Effector memory CD4-positive, alpha-beta T cell (primary cell): ENCODE measurements around the gene TMED1.
"Not testable (repeated sequence)": the region's sequence is repeated elsewhere in the genome, so short reads cannot be mapped to it uniquely, and the experiment has no call there.

Experiments used
- DNase-seq, 3 donors: peaks; one replicate each; pipeline ENCODE4 v3.0.0-alpha.2; 2020
- H3K27ac ChIP-seq: 2 replicates; pipeline ENCODE4 v1.7.0; 2013; ENCODE audit warnings: mild to moderate bottlenecking, low read length, moderate library complexity; ENCODE audit not compliant: insufficient read depth, poor library complexity, severe bottlenecking
- H3K27me3 ChIP-seq: replicated peaks from 2 replicates; pipeline ENCODE4 v1.7.0; 2013; ENCODE audit warnings: mild to moderate bottlenecking, low read length; ENCODE audit not compliant: insufficient read depth, control insufficient read depth, poor library complexity, severe bottlenecking
- H3K36me3 ChIP-seq: 2 replicates; pipeline ENCODE4 v1.7.0; 2013; ENCODE audit warnings: mild to moderate bottlenecking, low read length, moderate library complexity; ENCODE audit not compliant: control insufficient read depth, insufficient read depth
- H3K4me1 ChIP-seq: 2 replicates; pipeline ENCODE4 v1.7.0; 2013; ENCODE audit warnings: low read length, mild to moderate bottlenecking; ENCODE audit not compliant: control insufficient read depth, insufficient read depth, poor library complexity, severe bottlenecking
- H3K4me3 ChIP-seq: 2 replicates; pipeline ENCODE4 v1.7.0; 2013; ENCODE audit warnings: low read length, low read depth, mild to moderate bottlenecking; ENCODE audit not compliant: insufficient read depth, poor library complexity, severe bottlenecking
- H3K9me3 ChIP-seq: 2 replicates; pipeline ENCODE4 v1.7.0; 2013; ENCODE audit warnings: mild to moderate bottlenecking, low read length, moderate library complexity; ENCODE audit not compliant: control insufficient read depth

The TMED1 gene

DNA sequence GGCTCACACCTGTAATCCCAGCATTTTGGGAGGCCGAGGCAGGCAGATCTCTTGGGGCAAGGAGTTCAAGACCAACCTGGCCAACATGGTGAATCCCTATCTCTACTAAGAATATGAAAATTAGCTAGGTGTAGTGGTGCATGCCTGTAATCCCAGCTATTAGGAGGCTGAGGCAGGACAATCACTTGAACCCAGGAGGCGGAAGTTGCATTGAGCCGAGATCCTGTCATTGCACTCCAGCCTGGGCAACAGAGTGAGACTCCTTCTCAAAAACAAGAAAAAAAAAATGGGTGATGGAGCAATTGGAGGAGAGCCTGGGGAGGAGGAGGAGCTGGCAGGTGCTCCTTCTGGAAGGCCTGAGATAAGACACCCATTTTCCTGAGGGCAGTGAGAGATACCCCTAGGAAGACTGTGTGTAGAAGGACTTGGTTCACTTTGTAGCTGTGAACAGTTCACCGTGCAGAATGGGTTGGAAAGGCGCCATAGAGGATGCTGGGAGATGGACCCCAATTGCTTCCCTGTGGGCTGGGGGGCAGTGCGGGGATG, 26.6 kb upstream of the TMED1 start:
- Histone ChIP-seq H3K4me1 (peaks cover 8% of the 10 kb centered on the region), H3K36me3 (no peaks in the 10 kb centered on the region), H3K9me3 (no peaks in the 10 kb centered on the region), H3K4me3 (no peak overlapping the region), H3K27me3 (no peaks in the 10 kb centered on the region), H3K27ac (no peak overlapping the region)
- no peak for DNase-seq

DNA sequence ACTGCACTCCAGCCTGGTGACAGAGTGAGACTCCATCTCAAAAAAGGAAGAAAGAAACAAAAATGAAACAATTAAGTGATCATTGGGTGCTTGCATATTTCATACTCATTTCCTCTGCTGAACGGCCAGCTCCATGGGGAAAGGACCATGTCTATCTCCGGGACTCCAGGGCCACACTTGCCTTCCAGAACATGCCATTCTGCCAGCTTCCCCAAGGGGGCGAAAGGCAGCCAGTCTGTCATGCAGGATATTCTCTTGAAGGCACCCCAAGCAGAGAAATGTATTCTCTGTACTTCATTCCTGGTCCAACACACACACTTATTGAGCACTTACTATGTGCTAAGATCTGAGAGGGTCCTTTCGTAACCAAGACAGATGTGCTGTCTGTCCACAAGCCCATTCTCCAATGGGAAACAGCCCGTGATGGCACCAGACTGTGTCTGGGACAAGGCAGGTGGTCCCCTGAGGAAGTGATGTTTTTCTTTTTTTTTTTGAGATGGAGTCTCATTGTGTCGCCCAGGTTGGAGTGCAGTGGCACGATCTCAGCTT, 25.2 kb upstream of the TMED1 start:
- H3K9me3 ChIP-seq, result no peaks in the 10 kb centered on the region
- peaks cover 8% of the 10 kb centered on the region for H3K4me1 ChIP-seq
- no peak overlapping the region for H3K4me3 ChIP-seq
- no peaks in the 10 kb centered on the region for H3K27me3 ChIP-seq
- peak in 1 of 3 donors; percentile 9 for DNase-seq
- H3K27ac ChIP-seq, result no peak overlapping the region
- H3K36me3 ChIP-seq, result no peaks in the 10 kb centered on the region

DNA sequence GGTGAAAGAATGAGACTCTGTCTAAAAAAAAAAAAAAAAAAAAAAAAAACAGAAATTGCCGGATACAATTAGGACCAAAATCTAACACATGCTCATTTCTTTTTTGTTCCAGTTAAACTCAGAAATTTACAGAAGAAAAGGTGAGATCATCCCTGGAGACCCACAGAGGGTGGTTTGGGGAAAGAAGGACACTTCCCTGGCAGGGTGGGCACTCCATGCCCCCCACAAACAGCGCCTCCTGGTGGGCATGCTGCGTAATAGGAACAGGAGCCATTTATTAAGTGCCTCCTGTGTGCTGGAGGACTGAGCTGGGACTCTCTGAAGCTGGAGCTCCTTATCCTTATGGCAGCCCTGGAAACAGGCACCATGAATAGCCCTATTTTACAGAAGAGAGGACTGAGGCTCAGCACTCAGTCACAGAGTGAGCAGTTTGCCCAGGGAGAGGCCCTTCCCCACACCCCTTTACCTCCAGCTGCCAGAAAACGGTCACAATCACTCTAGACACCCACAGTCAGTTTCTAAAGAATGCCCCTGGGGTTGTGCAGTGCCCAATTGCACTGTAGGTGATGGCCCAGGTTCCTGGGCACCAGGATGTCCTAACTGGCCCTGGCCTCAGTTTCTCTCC, 22.3 kb upstream of the TMED1 start:
- Histone ChIP-seq H3K27me3 (no peaks in the 10 kb centered on the region), H3K36me3 (no peaks in the 10 kb centered on the region), H3K4me1 (no peaks in the 10 kb centered on the region), H3K9me3 (no peaks in the 10 kb centered on the region), H3K4me3 (no peak overlapping the region), H3K27ac (no peak overlapping the region)
- no peak for DNase-seq

DNA sequence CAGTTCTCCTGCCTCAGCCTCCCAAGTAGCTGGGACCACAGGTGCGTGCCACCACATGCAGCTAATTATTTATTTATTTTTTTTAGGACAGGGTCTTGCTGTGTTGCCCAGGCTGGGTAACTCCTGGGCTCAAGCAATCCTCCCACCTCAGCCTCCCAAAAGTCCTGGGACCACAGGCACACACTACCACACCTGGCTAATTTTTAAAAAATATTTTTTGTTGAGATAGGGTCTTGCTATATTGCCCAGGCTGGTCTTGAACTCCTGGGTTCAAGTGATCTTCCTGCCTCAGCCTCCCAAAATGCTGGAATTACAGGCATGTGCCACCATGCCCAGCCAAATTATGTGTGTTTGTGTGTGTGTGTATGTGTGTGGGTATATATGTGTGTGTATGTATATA, 20.9 kb upstream of the TMED1 start:
- not testable (repeated sequence) for H3K4me1 ChIP-seq, DNase-seq, H3K27ac ChIP-seq, H3K36me3 ChIP-seq, H3K9me3 ChIP-seq, H3K4me3 ChIP-seq, H3K27me3 ChIP-seq

DNA sequence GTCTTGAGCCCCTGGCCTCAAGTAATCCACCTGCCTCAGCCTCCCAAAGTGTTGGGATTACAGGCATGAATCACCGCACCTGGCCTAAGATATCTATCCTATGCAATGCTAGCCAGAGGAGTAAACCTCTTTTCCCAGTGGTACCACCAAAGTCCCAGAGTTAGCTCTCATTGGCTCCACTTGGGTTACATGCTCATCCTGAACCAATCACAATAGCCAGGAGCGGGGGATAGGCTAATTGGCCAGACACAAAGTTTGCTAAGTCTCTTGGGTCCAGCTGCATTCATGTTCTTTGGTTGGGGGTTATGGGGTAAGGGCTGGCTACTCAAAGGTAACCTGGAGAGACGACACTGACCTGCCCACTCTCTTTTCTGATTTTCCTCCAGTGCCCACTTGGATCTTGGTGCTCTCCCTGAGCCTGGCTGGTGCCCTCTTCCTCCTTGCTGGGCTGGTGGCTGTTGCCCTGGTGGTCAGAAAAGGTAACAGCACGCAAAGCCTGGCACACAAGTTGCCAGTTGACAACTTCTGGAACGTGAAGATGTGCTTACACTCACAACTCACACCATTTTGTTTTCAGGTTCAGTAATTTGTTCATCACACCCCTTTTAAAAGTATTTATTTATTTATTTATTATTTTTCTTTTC, 20.0 kb upstream of the TMED1 start:
- Histone ChIP-seq H3K4me1 (no peaks in the 10 kb centered on the region), H3K36me3 (no peaks in the 10 kb centered on the region), H3K4me3 (no peak overlapping the region), H3K9me3 (no peaks in the 10 kb centered on the region), H3K27me3 (no peaks in the 10 kb centered on the region), H3K27ac (no peak overlapping the region)
- DNase-seq, result no peak

DNA sequence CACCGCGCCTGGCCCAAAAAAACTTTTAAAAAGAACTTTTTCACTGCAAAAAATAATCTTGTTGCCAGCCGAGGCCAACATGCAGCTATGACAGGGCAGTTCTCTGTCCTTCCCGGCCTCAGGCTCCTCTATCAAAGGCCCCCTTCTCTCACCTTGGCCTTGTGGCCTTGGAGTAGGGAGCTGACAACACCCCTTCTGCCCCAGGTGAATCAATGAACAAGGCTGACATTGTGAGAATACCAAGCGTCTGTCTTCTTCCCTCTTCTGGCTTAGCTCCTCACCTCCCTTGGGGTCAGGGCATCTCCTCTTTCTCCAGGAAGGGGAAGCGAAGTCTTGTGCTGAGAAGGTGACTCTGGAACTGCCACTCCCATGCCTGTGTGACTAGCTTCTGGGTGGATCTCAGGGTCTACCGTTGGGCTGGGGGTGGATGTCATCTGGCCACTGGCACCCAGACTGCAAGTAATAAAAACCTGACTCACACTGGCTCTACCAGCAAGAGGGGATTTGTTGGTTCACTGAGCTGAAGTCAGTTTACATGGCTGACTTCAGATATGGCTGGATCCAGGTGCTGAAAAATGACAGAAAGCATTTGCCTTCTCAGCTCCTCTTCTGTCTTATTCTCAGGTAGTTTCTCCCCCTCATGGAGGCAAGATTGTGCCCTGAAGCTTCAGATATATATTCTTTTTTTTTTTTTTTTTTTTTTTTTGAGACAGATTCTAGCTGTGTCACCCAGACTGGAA, 18.5 kb upstream of the TMED1 start:
- Histone ChIP-seq H3K36me3 (no peaks in the 10 kb centered on the region), H3K4me3 (no peak overlapping the region), H3K27ac (no peak overlapping the region), H3K9me3 (no peaks in the 10 kb centered on the region), H3K27me3 (no peaks in the 10 kb centered on the region), H3K4me1 (no peaks in the 10 kb centered on the region)
- no peak for DNase-seq

DNA sequence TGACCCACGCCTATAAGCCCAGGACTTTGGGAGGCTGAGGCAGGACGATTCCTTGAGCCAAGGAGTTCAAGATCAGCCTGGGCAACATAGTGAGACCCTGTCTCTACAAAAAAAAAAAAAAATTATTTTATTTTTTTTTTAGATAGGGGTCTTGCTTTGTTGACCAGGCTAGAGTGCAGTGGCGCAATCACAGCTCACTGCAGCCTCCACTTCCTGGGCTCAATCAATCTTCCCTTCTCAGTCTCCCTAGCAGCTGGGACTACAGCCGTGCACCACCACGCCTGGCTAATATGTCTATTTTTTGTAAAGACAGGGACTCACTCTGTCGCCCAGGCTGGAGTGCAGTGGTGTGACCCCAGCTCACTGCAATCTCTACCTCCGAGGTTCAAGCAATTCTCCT, 16.9 kb upstream of the TMED1 start:
- Histone ChIP-seq H3K4me3 (no peak overlapping the region), H3K9me3 (no peaks in the 10 kb centered on the region), H3K27ac (no peak overlapping the region), H3K36me3 (no peaks in the 10 kb centered on the region), H3K27me3 (no peaks in the 10 kb centered on the region), H3K4me1 (no peaks in the 10 kb centered on the region)
- DNase-seq, result no peak

DNA sequence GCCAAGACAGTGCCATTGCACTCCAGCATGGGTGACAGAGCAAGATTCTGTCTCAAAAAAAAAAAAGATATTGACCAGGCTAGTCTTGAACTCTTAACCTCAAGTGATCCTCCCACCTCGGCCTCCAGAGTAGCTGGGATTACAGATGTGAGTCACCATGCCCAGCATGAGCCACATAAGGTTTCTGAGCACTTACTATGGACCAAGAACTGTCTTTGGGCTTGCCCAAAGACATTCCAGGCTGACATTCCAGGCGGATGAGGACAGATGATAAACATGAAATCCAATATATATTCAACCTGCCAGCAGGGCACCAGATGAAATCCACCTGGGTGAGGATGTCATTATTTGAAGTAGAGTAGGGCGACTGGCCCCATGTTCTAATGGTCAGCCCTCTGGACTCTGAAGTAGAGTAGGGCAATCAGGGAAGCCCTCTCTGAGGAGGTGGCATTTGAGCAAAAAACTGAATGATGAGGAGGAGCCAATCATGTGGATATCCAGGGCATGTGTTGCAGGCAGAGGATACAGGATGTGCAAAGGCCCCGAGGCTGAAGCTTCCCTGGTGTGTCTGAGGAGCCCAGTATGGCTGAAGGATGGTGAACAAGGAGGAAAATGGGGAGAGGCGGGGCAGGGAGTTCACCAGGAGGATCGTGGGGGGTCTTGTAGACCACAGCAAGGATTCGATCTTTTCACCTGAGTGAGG, 16.2 kb upstream of the TMED1 start:
- H3K9me3 ChIP-seq, result no peaks in the 10 kb centered on the region
- no peak overlapping the region for H3K27ac ChIP-seq
- no peak for DNase-seq
- no peaks in the 10 kb centered on the region for H3K27me3 ChIP-seq
- no peak overlapping the region for H3K4me3 ChIP-seq
- no peaks in the 10 kb centered on the region for H3K36me3 ChIP-seq
- H3K4me1 ChIP-seq, result no peaks in the 10 kb centered on the region

DNA sequence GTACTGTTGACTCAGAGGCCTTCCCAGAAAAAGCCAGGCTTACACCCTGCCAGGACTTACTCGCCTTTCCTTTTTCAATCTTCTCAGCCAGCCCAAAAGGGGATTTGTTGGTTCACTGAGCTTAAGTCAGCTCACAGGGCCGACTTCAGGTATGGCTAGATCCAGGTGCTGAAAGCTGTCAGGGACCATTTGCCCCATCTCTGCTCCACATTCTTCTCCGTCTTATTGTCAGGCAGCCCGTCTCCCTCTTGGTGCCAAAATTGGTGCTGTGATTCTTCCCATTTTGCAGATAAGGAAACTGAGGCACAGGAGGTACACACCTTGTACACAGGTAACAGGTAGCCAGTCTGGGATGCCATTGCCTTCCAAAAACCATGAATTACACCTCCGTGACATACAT, 14.6 kb upstream of the TMED1 start:
- Histone ChIP-seq H3K4me1 (no peaks in the 10 kb centered on the region), H3K9me3 (no peaks in the 10 kb centered on the region), H3K36me3 (no peaks in the 10 kb centered on the region), H3K4me3 (no peak overlapping the region), H3K27ac (no peak overlapping the region), H3K27me3 (no peaks in the 10 kb centered on the region)
- no peak for DNase-seq
